HG03575 (cell line): ENCODE measurements around the gene ELMOD1.

Experiments
- ATAC-seq: cut with Tn5 transposase; IDR thresholded peaks from one replicate; pipeline ENCODE4 v1.9.1; 2021; ENCODE audit not compliant: unreplicated experiment, insufficient number of reproducible peaks, low FRiP score; ENCODE audit errors: extremely low read depth

Gene ELMOD1

GRCh38 chr11:107677924-107678631, 87.1 kb downstream of the ELMOD1 start:
- no peak for ATAC-seq

DNA sequence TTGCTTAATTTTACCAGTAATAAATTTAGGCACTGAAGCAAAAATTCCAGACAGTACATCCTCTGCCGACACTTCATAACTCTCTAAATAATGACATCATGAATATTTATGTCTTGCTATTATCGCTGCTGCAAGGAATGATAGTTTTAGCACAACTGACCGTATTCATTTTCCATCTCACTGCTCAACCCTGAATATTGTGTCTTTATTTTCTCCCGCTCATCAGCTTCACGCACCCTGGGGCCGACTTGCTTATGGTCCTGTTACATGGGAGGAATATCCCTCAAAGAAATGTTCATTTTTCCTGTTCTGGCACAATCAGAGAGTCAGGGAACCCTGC, 87.7 kb downstream of the ELMOD1 start:
- ATAC-seq, result no peak

DNA sequence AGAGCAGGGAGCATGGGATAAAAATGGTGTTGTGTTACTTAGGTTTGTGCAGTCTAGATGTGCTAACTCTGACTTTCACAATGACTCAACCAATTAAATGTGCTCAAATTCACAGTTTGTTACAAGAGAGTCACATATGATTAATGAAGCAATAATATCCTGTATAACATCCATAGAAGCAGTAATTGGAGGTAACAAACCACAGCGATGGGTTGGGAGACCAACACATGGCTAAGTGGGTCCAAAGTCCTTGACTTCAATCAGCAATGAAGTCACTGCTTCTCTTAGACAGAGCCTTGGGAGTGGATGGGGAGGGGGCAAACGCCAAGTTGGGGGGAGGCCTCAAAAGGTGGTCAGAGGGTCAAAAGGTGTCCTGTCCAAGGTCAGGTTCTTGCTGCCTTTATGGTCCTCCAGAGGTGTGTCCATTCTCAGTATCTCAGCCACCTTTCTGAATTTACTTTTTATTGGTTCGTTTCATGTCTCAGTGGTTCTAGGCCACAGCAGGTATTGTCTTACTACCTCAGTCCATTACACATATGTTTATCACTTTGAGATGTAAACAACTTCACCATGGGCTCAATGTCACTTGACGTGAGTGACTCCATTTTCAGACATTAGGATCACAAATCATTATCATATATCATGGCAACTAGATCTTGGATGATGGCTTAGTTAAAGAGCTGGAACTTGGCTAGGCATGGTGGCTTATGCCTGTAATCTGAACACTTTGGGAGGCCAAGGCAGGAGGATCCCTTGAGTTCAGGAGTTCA, 88.5 kb downstream of the ELMOD1 start:
- no peak for ATAC-seq

GRCh38 chr11:107682171-107682570, 91.2 kb downstream of the ELMOD1 start:
- no peak for ATAC-seq

DNA sequence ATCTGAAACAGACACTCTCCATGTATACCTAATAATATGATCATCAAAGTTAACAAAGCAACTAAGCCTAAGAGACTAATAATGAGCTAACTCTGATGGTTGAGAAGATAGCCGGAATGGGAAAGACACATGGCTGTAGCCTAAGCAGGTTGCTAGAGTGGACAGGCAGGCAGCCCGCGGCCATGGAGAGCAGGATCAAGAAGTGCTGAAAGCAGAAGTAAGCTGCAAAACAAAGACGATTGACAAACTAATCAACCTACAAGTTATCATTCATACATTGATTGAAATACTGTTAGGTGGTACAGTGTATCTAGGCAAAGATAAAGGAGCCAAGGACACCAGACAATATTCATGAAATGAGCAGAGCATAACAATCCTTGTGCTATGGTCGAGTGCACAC, 91.6 kb downstream of the ELMOD1 start:
- no peak for ATAC-seq

GRCh38 chr11:107683061-107683460, 92.1 kb downstream of the ELMOD1 start:
- no peak for ATAC-seq

GRCh38 chr11:107683807-107684206, 92.9 kb downstream of the ELMOD1 start:
- no peak for ATAC-seq

GRCh38 chr11:107688322-107688918, 97.5 kb downstream of the ELMOD1 start:
- no peak for ATAC-seq

- no peak for ATAC-seq
These were observed 98.6 kb downstream of the ELMOD1 start for GRCh38 chr11:107689317-107690202.

DNA sequence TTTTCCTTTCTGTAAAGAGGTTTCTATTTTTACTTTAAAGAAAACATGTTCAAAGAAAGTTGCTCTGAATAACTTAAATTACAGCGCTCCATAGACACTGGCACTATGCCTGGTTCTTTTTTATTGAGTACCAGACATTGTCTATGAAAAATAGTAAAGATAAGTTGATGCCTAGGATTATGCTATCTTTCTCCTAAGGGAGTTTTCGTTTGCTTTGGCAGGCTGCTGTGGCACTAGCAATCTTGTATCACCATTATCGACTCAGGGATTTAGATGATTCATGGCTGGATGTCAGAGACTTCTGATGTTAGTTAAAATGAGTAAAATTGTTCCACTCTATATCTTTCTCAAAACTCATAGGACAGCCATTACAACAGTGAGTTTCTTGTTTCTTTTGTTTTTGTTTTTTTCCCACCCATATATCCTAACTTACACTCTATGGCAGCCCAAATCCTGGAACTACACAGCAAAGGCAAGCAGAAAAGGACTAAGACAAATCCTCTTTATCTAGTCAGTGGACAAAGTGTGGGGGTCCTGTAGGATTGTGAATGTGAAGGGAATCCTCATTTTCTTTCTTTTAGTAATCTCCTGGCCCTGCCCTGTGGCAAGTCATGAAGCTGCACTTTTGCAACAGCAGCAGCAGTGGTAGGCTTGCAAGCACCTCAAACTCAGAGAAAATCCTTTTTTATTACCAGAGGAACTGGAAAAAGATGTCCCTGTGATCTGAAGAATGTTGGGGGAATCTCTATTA, 100.2 kb downstream of the ELMOD1 start:
- no peak for ATAC-seq

- ATAC-seq, result no peak
These were observed 104.5 kb downstream of the ELMOD1 start for GRCh38 chr11:107695446-107695845.

DNA sequence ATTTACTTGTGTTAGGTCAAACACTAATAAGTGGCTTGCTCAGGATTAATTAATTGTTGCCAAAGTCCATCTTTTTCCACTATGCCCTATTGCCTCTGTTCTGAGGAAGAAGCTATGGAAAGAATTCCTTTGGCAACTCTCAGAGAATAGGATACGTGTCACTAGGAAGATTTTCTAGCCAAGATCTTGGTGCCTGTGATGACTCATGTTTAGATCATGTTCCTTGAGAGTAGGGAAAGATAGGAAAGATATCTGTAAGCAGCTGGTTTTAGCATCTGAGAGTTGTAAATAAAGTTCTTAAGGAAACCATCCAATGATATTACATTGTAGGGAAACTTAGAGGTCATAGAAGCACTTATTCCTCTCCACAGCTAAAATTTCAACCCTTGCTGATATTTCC, 105.2 kb downstream of the ELMOD1 start:
- no peak for ATAC-seq

DNA sequence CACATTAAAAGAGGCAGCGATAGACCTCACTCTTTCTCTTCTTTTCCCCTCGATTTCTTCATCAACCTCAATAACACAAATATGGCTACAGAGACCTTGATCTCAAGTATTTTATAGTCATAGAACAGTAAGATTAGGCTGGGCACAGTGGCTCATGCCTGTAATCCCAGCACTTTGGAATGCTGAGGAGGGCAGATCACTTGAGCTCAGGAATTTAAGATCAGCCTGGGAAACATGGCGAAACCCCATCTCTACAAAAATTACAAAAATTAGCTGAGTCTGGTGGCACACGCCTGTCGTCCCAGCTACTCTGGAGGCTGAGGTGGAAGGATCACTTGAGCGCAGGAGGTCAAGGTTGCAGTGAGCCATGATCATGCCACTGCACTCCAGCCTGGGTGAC, 106.3 kb downstream of the ELMOD1 start:
- no peak for ATAC-seq

GRCh38 chr11:107699371-107700285, 108.7 kb downstream of the ELMOD1 start:
- no peak for ATAC-seq

DNA sequence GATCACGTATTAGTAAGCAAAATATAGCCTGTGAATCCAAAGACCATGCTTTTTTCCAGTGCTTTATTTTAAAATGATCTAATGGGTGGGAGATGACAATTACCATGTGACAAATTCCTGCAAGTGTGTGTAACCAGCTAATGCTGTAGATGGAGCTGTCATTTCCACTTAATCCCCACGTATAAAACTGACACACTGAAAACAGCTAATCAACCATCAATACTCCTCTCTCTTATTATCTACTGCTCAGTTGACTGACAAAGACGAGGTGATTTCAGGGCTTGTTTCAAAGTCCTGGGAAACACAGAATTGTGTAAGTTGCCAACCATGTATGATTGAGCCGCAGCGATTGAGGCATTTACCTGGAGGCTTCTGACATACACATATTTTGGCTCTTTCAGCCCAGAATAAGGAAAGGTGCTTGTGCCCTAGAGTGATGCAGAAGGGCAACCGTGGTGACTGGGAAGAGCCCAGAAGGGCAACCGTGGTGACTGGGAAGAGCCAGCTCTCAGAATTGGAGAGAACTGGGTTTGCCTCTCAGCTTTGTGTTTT, 111.2 kb downstream of the ELMOD1 start:
- ATAC-seq, result no peak

DNA sequence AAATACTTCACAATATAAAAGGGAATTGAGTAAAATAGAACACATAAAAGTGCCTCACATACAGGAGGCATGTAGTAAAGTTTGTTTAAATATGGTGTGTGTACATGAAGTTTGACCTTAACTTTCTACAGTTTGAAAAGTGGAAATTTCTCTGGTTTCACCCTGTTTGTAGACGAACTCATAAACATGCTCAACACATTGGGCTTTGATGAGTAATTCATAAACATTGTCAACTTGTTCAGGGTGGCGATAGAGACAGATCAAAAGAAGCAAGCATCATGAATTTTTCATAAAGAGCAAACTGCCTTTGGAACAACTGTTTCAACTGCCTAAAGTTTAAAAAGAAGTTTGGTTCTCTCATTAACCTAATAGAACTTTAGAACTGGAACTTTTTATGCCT, 111.8 kb downstream of the ELMOD1 start:
- ATAC-seq, result no peak

- no peak for ATAC-seq
These were observed 113.5 kb downstream of the ELMOD1 start for GRCh38 chr11:107704451-107704850.
